WERI-Rb-1 (cell line): Measurements from ENCODE around the gene PHF8.

ENCODE experiments used
- DNase-seq: peaks from one replicate; pipeline ENCODE4 v3.0.0-alpha.2; 2020
- H3K27ac ChIP-seq: fragments of 250-450 bp; sonication (Bioruptor Pico); 2 replicates; pipeline ENCODE4 v1.5.1; 2020; ENCODE audit warnings: mild to moderate bottlenecking, moderate library complexity
- H3K27me3 ChIP-seq: fragments of 250-450 bp; sonication (Bioruptor Pico); 2 replicates; pipeline ENCODE4 v1.5.1; 2021; ENCODE audit warnings: mild to moderate bottlenecking, low read depth, moderate library complexity; ENCODE audit not compliant: insufficient read depth, severe bottlenecking
- H3K36me3 ChIP-seq: fragments of 250-450 bp; sonication (Bioruptor Pico); 2 replicates; pipeline ENCODE4 v1.5.1; 2020; ENCODE audit warnings: mild to moderate bottlenecking, moderate library complexity
- H3K4me3 ChIP-seq: 2 replicates; pipeline ENCODE4 v1.5.1; 2011; ENCODE audit warnings: low read depth, mild to moderate bottlenecking, control low read depth, low read length
- H3K9me3 ChIP-seq: fragments of 250-450 bp; sonication (Bioruptor Pico); 2 replicates; pipeline ENCODE4 v1.5.1; 2021; ENCODE audit warnings: mild to moderate bottlenecking, moderate library complexity; ENCODE audit not compliant: severe bottlenecking
- CTCF ChIP-seq: IDR thresholded peaks from 2 replicates; pipeline ENCODE4 v1.5.1; 2011; ENCODE audit warnings: low read depth, mild to moderate bottlenecking, control low read depth, inconsistent platforms, low read length

Gene PHF8

GRCh38 chrX:53930515-53931380 is 113.5 kb downstream of the PHF8 start:
- no peak for TF ChIP-seq CTCF
- no peaks in the 10 kb centered on the region for H3K9me3 ChIP-seq
- H3K27ac ChIP-seq: no peak overlapping the region
- H3K36me3 ChIP-seq: no peaks in the 10 kb centered on the region
- H3K27me3 ChIP-seq: peaks cover 14% of the 10 kb centered on the region
- DNase-seq: no peak
- H3K4me3 ChIP-seq: no peak overlapping the region

GRCh38 chrX:53926030-53926429 is 118.2 kb downstream of the PHF8 start:
- no peak overlapping the region for H3K27ac ChIP-seq
- H3K36me3 ChIP-seq: no peaks in the 10 kb centered on the region
- TF ChIP-seq CTCF: no peak
- DNase-seq: no peak
- H3K27me3 ChIP-seq: peaks cover 25% of the 10 kb centered on the region
- H3K9me3 ChIP-seq: no peaks in the 10 kb centered on the region
- no peak overlapping the region for H3K4me3 ChIP-seq

- no peak for TF ChIP-seq CTCF
- Histone ChIP-seq H3K36me3 (no peaks in the 10 kb centered on the region), H3K9me3 (no peaks in the 10 kb centered on the region), H3K27me3 (peaks cover 41% of the 10 kb centered on the region), H3K4me3 (no peak overlapping the region), H3K27ac (no peak overlapping the region)
- DNase-seq: no peak
Measured at GRCh38 chrX:53918702-53919101, 125.6 kb downstream of the PHF8 start.

- Histone ChIP-seq H3K27ac (no peak overlapping the region), H3K27me3 (peaks cover 36% of the 10 kb centered on the region), H3K4me3 (no peak overlapping the region), H3K36me3 (no peaks in the 10 kb centered on the region), H3K9me3 (no peaks in the 10 kb centered on the region)
- no peak for DNase-seq
- no peak for TF ChIP-seq CTCF
Measured at GRCh38 chrX:53900623-53901022, 143.7 kb downstream of the PHF8 start.

DNA sequence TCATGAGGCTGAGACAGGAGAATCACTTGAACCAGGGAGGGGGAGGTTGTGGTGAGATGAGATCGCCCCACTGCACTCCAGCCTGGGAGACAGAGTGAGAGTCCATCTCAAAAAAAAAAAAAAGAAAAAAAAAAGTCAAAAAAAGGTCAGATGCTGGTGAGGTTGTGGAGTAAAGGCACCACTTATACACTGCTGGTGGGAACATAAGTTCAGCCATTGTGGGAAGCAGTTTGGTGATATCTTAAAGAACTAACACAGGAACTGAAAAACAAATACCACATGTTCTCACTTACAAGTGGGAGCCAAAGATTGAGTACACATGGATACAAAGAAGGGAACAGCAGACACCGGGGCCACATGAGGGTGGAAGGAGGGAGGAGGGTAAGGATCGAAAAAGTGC is 149.0 kb downstream of the PHF8 start:
- Histone ChIP-seq H3K4me3 (no peak overlapping the region), H3K36me3 (no peaks in the 10 kb centered on the region), H3K9me3 (no peaks in the 10 kb centered on the region), H3K27me3 (peaks cover 26% of the 10 kb centered on the region), H3K27ac (no peak overlapping the region)
- TF ChIP-seq CTCF: no peak
- no peak for DNase-seq
